HG02642 (cell line): ENCODE measurements around the gene MYH6.
"Not testable (repeated sequence)": the region's sequence is repeated elsewhere in the genome, so short reads cannot be mapped to it uniquely, and the experiment has no call there.

Source experiments
- ATAC-seq: cut with Tn5 transposase; IDR thresholded peaks from one replicate; pipeline ENCODE4 v1.9.1; 2021; ENCODE audit warnings: mild to moderate bottlenecking; ENCODE audit not compliant: unreplicated experiment, poor library complexity

MYH6 gene

DNA sequence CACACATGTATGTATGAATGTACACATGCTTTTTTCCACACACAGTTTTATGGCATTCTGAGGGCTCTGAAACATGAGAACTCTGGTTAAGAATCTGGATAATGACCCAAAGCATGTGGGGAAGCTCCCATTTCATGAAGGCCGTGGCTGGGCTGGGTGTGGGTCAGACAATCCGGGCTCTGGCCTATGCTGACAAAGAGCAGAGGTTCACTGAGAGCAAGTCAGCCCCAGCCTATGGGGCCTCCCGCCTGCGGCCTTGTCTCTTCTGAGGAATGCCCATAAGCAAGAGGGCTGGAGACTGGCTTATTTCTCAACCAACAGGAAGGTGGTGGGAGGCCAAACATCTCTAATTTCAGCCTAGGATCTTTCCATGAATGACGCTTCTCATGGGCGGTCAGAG is 8.5 kb downstream of the MYH6 start:
- no peak for ATAC-seq

DNA sequence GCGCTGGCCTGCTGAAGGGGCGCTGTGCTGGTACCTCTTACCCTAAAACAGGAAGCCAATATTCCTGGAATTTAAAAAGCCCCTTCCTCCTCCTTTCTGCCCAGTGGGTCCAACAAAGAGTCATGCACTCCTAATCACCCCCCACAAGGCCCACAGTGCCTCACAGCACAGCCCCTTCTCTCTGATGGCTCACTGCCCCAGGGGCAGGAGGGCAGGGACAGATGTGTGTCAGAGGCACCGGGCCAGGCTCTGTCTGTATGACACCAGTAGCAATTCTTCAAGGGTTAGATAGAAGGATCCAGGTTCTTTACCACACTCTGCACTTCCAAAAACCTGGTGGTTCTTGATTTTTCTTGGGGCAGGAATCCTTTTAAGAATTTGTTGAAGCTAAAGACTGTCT is 8.9 kb downstream of the MYH6 start:
- ATAC-seq = no peak

DNA sequence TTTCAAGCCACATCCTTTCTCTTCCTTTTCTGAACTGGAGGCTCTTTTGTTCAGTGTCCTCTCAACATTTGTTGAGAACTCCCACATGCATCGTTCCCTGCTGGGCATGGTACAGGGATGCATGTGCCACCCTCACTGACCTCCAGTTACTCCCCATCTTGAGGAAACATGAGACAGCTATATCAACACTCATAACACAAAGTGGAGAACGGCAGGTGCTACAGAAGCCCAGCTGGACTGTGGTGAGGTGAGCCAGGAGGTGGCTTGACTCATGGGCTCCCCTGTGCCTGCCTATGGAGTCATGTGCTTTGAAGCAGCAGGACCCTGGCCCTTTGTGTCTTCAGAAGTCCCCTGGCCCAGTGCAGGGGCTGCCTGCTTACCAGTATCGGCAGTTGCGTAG is 9.7 kb downstream of the MYH6 start:
- no peak for ATAC-seq

DNA sequence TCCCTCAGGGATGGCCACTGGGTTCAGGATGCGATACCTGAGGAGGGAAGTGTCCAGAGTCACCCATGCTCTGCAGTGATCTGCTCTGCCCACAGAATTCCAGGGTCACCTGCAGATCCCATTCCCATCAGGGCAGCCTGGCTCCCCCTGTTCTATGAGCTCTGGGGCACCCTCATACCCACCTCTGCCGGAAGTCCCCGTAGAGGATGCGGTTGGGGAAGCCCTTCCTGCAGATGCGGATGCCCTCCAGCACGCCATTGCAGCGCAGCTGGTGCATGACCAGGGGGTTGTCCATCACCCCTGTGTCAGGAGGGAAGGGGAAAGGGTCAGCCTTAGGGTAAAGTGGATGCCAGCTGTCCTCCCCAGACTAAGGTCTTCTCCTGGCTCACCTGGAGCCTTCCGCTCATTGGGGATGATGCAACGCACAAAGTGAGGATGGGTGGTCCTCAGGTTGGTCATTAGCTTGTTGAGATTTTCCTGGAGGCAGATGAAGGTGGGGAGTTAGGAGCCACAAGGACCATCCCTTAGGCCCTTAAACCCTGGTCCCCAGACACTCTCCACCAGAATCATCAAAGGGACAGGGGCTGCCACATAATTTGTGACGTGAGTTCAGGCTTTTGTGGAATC is 11.2 kb downstream of the MYH6 start:
- ATAC-seq = no peak

DNA sequence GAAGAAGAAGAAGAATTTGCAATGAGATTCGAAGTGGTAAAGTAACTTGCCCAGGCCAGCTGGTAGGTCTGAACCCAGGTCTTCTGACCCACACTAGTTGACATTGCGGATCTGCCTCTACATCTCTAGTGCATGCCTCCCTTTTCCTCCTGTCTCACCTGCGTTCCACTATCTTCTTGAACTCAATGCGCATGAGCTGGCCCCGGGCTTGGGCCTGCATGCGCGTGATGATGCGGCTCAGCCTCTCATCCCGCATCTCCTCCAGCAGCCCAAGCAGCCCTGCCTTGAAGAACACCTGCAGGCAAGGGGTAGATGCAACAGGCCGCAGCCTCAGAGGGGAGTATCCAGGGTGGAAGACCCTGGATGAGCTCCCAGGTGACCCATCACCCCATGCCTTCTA is 11.9 kb downstream of the MYH6 start:
- no peak for ATAC-seq

DNA sequence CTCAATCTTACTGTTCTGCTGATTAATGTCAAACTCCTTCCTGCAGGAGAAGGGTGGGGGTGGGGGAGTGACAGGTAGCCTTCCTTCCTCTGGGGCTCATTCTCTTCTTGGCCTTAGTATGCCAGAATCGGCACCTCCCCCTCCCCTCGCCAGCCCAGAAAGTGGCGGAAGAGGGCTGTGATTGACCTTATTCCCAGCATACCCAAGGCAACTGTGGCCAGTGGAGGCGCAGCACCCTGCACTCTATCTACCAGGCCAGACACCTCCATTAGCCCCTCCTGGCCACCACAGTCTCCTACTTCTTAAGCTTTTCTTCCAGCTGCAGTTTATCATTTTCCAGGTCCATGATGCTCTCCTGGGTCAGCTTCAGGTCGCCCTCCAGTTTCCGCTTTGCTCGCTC is 15.5 kb downstream of the MYH6 start:
- ATAC-seq = no peak

DNA sequence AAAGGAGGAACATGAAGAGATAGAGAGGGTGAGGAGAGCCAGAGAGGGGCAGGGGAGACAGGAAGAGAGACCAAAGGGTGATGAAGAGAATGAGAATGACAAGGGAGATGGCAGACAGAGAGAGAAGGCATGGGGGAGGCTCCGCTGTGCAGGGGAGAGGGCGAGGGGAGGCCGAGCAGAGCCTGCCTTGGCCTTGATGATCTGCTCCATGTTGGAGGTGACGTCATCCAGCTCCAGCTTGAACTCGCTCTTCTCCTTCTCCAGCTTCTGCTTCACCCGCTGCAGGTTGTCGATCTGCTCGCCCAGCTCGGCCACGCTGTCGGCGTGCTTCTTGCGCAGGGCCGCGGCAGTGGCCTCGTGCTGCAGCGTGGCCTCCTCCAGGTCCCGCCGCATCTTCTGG is 18.2 kb downstream of the MYH6 start:
- ATAC-seq = not testable (repeated sequence)

DNA sequence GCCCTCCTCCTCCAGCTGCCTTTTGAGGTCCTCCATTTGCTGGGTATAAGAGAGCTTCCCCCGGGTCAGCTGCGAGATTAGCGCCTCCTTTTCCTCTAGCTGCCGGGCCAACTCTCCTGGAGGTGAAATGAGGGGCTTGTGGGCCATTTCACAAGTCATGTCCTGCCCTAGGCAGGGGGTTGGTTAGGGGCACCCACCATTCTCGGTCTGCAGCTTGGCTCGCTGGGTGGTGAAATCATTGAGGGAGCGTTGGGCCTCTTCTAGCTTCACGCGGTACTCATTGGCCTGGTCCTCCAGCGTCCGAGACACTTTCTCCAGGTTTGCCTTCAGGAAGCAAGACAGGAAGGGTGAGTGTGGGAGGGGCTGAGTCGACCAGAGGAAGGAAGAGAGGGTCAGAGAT is 18.7 kb downstream of the MYH6 start:
- ATAC-seq = no peak

DNA sequence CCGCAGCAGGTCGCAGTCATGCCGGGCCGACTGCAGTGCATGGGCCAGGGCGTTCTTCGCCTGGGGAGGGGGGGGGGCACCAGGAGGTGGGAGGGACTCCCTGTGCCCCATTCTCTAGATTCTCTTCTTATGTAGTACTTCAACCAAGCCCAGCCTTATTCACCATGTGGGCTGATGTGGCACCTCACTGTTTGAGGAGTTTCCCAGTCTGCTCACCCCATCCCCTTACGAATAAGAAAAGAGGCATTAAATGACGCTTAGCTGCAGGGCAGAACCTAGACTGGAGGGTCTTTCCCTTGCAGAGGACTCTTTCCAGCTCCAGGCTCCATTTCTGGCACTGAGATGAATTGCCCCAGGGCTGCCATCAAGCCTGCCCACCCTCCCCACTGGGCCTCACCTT is 19.1 kb downstream of the MYH6 start:
- ATAC-seq = no peak

DNA sequence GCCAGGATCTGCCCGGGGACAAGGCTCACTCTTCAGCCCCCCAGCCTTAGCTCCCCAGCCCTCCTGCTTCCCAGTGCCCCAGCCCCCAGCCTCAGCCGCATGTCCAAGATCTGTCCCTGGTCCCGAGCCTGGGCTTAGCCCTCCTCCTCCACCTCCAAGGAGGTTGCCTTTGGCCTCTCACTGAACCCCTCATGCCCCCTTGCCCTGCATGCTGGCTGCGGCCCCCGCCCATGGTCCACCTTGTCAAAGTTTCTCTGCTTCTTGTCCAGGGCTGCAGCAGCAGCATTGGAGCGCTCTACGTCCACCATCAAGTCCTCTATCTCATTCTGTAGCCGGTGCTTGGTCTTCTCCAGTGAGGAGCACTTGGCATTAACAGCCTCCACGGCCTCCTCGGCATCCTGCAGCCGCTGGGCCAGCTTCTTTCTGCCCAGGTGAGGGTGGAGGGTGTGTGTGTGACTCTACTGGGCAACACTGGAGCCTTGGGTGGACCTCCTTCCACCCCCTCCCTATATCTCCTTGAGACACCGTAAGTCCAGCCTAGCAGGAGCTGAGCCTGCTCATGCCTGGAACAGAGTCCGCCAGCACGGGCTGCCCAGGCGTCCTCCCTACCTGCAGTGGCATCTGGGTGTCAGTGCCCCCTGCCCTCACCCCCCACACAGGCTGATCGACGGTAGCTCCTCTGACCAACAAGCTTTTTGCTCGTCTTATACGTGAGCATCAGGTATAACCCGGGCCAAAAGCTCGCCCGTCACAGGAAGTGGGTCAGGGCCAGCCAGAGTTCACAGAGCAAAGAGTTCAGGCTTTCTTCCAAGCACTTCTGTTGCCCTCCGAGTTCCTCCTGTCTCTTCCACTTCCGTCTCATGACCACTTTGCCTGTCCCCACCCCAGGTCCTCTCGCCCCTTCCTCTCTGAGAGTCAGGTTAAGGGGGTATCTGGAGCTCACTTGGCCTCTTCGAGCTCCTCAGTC is 19.9 kb downstream of the MYH6 start:
- ATAC-seq = no peak

DNA sequence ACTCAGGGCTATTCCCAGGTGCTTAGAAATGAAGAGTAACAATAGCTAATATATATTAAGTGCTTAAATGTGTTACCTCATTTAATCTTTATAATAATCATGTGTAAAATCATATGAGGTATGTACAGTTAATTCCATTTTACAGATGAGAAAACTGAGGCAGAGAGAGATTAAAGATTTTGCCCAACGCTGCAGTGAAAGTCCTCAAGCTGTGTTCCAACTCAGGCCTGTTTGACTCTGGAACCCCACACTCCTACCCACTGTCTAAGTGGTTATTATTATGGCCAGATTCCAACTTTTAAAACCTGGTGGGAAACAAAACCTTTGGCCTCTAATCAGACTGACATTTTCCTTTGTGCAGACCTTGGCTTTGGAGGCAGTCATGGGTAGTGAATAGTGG is 21.1 kb downstream of the MYH6 start:
- no peak for ATAC-seq

DNA sequence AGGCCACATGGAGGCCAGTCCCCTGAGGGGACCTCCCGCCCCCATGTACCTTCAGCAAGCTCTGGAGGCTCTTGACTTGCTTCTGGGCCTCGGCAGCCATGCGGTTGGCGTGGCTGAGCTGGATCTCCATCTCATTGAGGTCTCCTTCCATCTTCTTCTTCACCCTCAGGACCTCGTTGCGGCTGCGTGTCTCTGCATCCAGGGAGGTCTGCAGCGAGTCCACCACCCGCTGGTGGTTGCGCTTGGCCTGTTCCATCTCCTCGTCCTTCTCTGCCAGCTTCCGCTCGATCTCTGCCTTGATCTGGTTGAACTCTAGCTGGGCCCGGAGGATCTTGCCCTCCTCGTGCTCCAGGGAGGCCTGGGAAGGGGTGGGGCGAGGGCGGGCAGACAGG is 21.8 kb downstream of the MYH6 start:
- not testable (repeated sequence) for ATAC-seq

DNA sequence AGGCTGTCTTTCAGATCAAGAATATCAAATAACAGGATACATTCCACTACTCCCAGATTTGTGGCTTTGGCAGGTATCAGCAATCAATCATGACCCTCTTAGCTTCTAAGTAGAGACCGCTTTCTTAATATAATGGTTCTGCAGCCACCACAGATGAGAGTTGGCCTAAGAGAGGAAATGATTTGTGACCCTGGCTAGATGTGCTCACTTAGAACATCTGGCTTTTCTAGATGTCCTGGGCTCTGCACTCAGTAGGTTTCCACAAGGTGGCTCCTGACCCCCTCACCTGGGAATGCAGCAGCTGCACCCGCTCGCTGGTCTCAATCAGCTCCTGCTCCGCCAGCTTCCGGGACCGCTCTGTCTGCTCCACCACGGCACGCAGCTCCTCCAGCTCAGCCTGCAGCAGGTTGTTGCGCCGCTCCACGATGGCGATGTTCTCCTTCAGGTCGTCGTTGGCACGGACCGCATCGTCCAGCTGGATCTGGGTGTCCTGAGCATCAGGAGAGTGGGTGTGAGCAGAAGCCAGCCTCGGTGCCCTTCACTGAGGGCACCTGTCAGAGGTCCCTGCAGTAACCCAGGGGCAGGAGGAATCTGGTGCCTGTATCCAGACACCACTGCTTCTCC is 22.3 kb downstream of the MYH6 start:
- no peak for ATAC-seq

DNA sequence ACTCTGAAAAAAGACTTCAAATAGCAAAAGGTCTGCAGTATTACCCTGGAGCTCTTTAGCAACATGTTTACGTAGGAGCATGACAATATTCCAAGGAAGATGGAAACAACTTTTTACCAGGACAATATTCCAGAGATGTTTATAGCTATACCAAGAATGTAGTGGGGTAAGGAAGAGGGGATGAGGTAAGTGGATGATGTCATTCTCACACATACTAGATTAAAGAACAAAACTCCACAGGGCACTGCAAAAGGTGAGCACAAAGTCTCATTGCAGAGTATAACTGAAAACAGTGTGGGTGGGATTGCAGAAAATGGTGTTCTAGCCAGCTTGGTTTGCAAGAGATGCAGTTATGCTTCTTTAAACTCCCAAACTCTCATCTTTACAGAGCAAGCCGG is 22.8 kb downstream of the MYH6 start:
- ATAC-seq = no peak

DNA sequence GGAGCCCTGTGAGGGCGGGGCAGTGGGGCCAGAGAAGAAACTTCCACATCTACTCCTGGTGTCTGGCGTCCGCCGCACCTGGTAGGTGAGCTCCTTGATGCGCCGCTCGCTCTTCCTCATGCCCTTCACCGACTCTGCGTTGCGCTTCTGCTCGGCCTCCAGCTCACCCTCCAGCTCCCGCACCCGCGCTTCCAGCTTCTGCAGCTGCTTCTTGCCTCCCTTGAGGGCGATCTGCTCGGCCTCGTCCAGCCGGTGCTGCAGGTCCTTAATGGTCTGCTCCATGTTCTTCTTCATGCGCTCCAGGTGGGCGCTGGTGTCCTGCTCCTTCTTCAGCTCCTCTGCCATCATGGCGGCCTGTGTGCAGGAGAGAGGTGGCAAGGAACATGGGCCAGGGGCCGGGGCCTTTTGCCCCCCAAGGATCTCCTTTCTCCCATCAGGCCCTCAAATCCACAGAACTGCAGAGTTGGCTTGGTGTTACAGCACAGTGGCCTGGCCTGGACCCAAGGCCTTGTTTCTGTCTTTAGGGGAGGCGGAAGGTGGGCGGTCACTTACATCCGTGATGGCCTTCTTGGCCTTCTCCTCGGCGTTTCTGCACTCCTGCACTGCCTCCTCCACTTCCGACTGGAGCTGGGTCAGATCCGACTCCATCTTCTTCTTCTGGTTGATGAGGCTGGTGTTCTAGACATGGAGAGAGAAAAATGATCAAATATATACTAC is 23.6 kb downstream of the MYH6 start:
- no peak for ATAC-seq

DNA sequence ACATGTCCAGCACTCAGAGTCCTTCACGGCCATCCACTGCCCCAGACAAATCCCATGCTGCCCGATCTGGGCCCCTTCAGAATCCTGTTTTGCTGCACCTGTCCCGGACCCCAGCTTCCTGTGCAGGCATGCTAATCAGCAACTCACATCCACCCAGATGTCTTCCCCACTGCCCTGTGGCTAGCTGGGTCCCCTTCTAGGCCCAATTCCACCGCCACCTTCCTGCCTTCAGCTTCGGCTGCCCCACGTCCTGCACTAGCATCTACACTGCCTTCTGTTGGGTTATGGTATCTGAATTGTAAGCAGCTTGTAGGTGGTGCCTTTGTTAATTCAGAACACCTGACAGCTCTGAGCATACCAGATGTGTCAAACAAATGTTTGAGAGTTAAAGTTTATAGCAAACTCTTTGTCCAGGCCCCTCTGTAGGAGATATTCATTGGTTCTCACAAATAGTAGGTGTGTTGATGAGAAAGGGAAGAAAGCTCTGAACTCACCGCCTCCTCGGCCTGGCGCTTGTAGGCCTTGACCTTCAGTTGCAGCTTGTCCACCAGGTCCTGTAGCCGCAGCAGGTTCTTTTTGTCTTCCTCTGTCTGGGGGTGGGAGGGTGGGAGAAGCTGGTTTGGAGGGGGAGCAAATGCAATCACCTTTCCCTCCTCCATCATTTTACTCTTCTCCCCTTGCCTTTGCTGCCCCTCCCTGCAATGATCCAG is 25.2 kb downstream of the MYH6 start:
- no peak for ATAC-seq

DNA sequence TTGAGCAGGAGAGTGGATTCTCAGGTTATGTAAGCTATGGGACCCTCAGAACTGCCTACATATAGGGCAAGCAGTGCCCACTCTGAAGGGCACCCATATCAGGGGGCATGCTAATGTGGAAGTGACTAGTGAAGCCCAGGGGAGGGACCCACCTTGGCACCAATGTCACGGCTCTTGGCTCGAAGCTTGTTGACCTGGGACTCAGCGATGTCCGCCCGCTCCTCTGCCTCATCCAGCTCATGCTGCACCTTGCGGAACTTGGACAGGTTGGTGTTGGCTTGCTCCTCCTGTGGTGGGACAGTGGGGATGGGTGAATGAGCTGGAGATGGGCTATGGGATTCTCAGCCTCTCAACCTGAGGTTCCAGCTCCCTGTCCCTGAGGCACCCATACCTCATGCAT is 25.8 kb downstream of the MYH6 start:
- no peak for ATAC-seq

DNA sequence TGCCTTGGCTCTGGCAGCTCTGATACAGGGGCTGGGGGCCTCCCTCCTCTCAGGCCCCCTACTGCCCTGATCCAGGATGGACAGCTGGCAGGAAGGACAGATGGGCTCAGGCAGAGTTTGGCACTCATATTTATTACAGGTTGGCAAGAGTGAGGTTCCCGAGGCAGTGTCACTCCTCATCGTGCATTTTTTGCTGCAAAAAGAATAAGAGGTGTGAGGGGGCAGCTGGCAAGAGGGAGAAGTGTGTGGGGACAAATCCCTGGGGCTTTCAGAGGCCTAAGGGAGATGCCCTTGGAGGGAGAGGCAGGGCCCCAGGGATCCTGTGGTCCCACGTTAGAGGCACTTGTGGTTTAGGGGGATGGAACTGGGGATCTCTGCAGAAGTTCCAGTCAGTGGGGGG is 26.2 kb downstream of the MYH6 start:
- no peak for ATAC-seq

DNA sequence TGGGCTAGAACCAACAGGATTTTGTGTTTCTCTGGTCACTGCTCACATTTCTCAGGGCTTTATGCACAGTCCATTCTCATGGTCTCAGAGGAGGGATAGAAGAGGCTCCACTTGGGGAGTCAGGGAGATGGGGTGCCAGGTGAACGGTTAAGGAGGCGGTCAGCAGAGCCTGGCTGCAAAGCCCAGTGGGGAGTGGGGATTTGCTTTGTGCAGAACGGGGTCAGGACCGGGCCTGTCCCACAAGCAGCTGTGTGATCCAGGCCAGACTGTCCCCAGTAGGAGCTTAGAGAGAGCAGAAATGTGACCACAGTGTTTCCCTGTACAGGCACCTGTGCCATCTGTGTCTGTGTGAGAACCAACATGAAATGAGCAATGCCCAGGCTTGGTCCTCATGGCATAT is 27.1 kb downstream of the MYH6 start:
- no peak for ATAC-seq

DNA sequence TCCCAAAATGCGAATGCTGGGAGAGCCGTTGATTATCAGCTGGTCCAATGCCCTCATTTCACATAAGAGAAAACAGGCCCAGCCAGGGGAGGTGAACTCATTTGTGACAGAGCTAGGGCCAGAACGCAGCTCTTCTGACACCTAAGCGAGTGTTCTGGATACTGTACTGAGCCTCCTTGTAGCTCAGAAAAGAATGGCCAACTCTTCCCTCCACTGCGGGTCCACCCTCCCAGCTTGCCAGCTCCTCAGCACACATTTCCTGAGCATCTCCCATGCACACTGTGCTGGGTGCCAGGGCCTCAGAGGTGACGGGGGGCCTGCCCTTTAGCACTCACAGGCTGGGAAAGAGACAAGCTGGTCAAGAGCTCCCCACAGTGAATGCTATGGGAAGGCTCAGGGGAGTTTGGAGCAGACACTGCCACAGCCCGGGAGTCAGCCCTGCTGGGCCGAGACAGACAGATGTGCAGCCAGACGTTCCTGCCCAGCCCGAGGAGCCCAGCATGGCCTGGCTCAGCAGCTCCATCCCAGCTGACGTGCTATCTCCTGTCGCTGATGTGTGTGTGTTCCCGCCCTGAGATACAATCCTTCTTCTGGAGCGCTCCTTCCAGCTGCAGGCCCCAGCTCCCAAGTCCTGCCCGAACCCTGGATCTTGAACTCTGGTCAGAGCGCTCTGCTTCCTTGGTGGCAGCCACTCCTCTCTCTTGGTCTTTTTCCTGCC is 27.7 kb downstream of the MYH6 start:
- no peak for ATAC-seq
